OCI-LY3 (cell line): ENCODE results near the gene RBM15.

ENCODE experiments used
- CTCF ChIP-seq: fragments of 200-600, 300-600 bp; sonication (generic); IDR thresholded peaks from 2 replicates; pipeline ENCODE4 v1.5.1; 2014; ENCODE audit warnings: antibody characterized with exemption, low read length, low read depth
- EZH2phosphoT487 ChIP-seq: fragments of 200-600 bp; shearing (Covaris generic); IDR thresholded peaks from 2 replicates; pipeline ENCODE4 v1.6.1; 2018; ENCODE audit warnings: antibody characterized with exemption, mixed run types, low read depth

- no peak for TF ChIP-seq CTCF
- TF ChIP-seq EZH2phosphoT487: no peak
These were observed 17.3 kb upstream of the RBM15 start for GRCh38 chr1:110321846-110322245.
